Measurements from ENCODE around the gene BEND7.

- TF ChIP-seq NFIC (IDR thresholded peaks at IDR 0.05; ENCODE audit: low read length): no peak
- no peak for TF ChIP-seq NFYB (CRISPR knock-in tag; IDR thresholded peaks at IDR 0.05)
These were observed 22.0 kb upstream of the BEND7 start for GRCh38 chr10:13550802-13551201.

Measured in HepG2 (cell line).